H1 (cell line): ENCODE data around the gene KIF26B. TPM values are rescaled to one million over a fixed set of nuclear protein-coding genes. Genes with fewer than 3 reads are reported as not detected.

Experiments used
- CTCF ChIA-PET: fragments of 300-600 bp; sonication (Branson Sonifier 250); formaldehyde crosslinking; loops from one replicate; lab custom pipeline; 2021; ENCODE audit not compliant: partially characterized antibody; lab: Charles Lee
- POLR2A ChIA-PET: fragments of 300-600 bp; sonication (Branson Sonifier 250); formaldehyde crosslinking; loops from one replicate; lab custom pipeline; 2021; ENCODE audit warnings: inconsistent platforms; ENCODE audit not compliant: partially characterized antibody; lab: Charles Lee
- DNase-seq, 2 experiments: peaks; one replicate each; pipeline versions ENCODE4 v3.0.0 to v3.0.0-alpha.2; 2010 to 2022; ENCODE audit warnings: low spot score in 2 of 2, low read depth in 1 of 2, mixed read lengths in 1 of 2
- FAIRE-seq: peaks from 2 replicates; lab custom pipeline; 2011; peaks lifted over from hg19 to GRCh38; lab: Jason Lieb, UNC
- H2AFZ ChIP-seq: 2 replicates; pipeline ENCODE4 v1.8.1; 2012; ENCODE audit warnings: low read length, inconsistent platforms
- H2AK5ac ChIP-seq: 2 replicates; pipeline ENCODE4 v1.6.1; 2013; ENCODE audit warnings: low read depth, low read length
- H2BK120ac ChIP-seq: replicated peaks from 2 replicates; pipeline ENCODE3; 2013; ENCODE audit warnings: low read depth, low read length, inconsistent platforms
- H2BK12ac ChIP-seq: 2 replicates; pipeline ENCODE4 v1.6.1; 2013; ENCODE audit warnings: low read depth, low read length
- H2BK15ac ChIP-seq: 2 replicates; pipeline ENCODE4 v1.6.1; 2013; ENCODE audit warnings: low read length
- H2BK20ac ChIP-seq: 2 replicates; pipeline ENCODE4 v1.6.1; 2013; ENCODE audit warnings: low read length
- H2BK5ac ChIP-seq: 2 replicates; pipeline ENCODE4 v1.6.1; 2013; ENCODE audit warnings: low read depth, low read length
- H3K14ac ChIP-seq: 2 replicates; pipeline ENCODE4 v1.6.1; 2013; ENCODE audit warnings: inconsistent platforms; ENCODE audit not compliant: insufficient read length
- H3K18ac ChIP-seq: 2 replicates; pipeline ENCODE4 v1.6.1; 2013; ENCODE audit warnings: low read length; ENCODE audit errors: extremely low read depth
- H3K23ac ChIP-seq: 2 replicates; pipeline ENCODE4 v1.6.1; 2013; ENCODE audit warnings: inconsistent platforms; ENCODE audit not compliant: insufficient read length
- H3K23me2 ChIP-seq: 2 replicates; pipeline ENCODE4 v1.6.1; 2013; ENCODE audit warnings: low read depth, low read length
- H3K27ac ChIP-seq: 2 replicates; pipeline ENCODE4 v1.6.1; 2011; ENCODE audit warnings: low read depth, low read length, inconsistent platforms
- H3K27me3 ChIP-seq, 4 experiments: replicated peaks in 1 of 4; 1 replicate in 1 of 4; 2 replicates in 3 of 4; pipeline versions ENCODE4 v1.6.1 to v1.8.1; 2011 to 2013; ENCODE audit warnings: low read length in 3 of 4, mild to moderate bottlenecking in 3 of 4, inconsistent platforms in 2 of 4, mixed read lengths in 2 of 4, moderate library complexity in 1 of 4; ENCODE audit not compliant: control insufficient read depth in 3 of 4, insufficient read depth in 3 of 4; ENCODE audit errors: extremely low read depth in 1 of 4
- H3K36me3 ChIP-seq, 4 experiments: 2 replicates each; pipeline versions ENCODE4 v1.6.1 to v1.8.1; 2011 to 2013; ENCODE audit warnings: mild to moderate bottlenecking in 4 of 4, low read length in 3 of 4, moderate library complexity in 2 of 4, control low read depth in 1 of 4, inconsistent platforms in 1 of 4; ENCODE audit not compliant: insufficient read depth in 4 of 4, control insufficient read depth in 2 of 4
- H3K4ac ChIP-seq: replicated peaks from 2 replicates; pipeline ENCODE3; 2013; ENCODE audit warnings: low read length, low read depth, mixed read lengths, inconsistent platforms; ENCODE audit not compliant: insufficient read length
- H3K4me1 ChIP-seq, 4 experiments: replicated peaks in 1 of 4; 1 replicate in 1 of 4; 2 replicates in 3 of 4; pipeline versions ENCODE4 v1.6.1 to v1.8.1; 2011 to 2013; ENCODE audit warnings: low read length in 3 of 4, inconsistent platforms in 2 of 4, mixed read lengths in 1 of 4; ENCODE audit not compliant: insufficient read depth in 4 of 4, control insufficient read depth in 3 of 4
- H3K4me2 ChIP-seq, 2 experiments: 2 replicates each; pipeline versions ENCODE4 v1.6.1 to v1.8.1; 2011 to 2013; ENCODE audit warnings: low read depth in 2 of 2, low read length in 2 of 2, control low read depth in 1 of 2, inconsistent platforms in 1 of 2, mild to moderate bottlenecking in 1 of 2; ENCODE audit not compliant: insufficient read depth in 1 of 2
- H3K4me3 ChIP-seq, 4 experiments: fragments of 200-600, 300-600 bp in 1 of 4; sonication (generic), shearing (Covaris generic), sonication (Bioruptor Twin) in 1 of 4; 2 replicates each; pipeline versions ENCODE4 v1.5.1 to v1.8.1; 2011 to 2016; ENCODE audit warnings: low read length in 4 of 4, low read depth in 3 of 4, control low read depth in 2 of 4, inconsistent platforms in 2 of 4, mild to moderate bottlenecking in 2 of 4, mixed read lengths in 1 of 4, moderate library complexity in 1 of 4; ENCODE audit not compliant: insufficient read depth in 2 of 4; ENCODE audit errors: extremely low read depth in 1 of 4
- H3K56ac ChIP-seq: replicated peaks from 2 replicates; pipeline ENCODE3; 2013; ENCODE audit warnings: low read depth, mild to moderate bottlenecking, mixed read lengths, low read length, inconsistent platforms; ENCODE audit not compliant: insufficient read length
- H3K79me1 ChIP-seq: 2 replicates; pipeline ENCODE4 v1.6.1; 2013; ENCODE audit warnings: low read depth, low read length, control low read depth
- H3K79me2 ChIP-seq, 2 experiments: 2 replicates each; pipeline versions ENCODE4 v1.6.1 to v1.8.1; 2012 to 2013; ENCODE audit warnings: low read length in 2 of 2, mild to moderate bottlenecking in 2 of 2, inconsistent platforms in 1 of 2; ENCODE audit not compliant: insufficient read depth in 2 of 2, control insufficient read depth in 1 of 2
- H3K9ac ChIP-seq, 4 experiments: replicated peaks in 1 of 4; 1 replicate in 1 of 4; 2 replicates in 3 of 4; pipeline versions ENCODE4 v1.6.1 to v1.8.1; 2011 to 2013; ENCODE audit warnings: low read depth in 3 of 4, low read length in 3 of 4, control low read depth in 2 of 4, mild to moderate bottlenecking in 2 of 4, moderate library complexity in 2 of 4, inconsistent platforms in 1 of 4; ENCODE audit errors: extremely low read depth in 1 of 4
- H3K9me3 ChIP-seq, 2 experiments: 2 replicates each; pipeline versions ENCODE4 v1.6.1 to v1.8.1; 2012 to 2013; ENCODE audit warnings: mild to moderate bottlenecking in 2 of 2, moderate library complexity in 2 of 2, control low read depth in 1 of 2, inconsistent platforms in 1 of 2, low read depth in 1 of 2, low read length in 1 of 2, mixed read lengths in 1 of 2; ENCODE audit not compliant: insufficient read depth in 2 of 2
- H4K20me1 ChIP-seq, 2 experiments: replicated peaks in 1 of 2; 2 replicates each; pipeline versions ENCODE3 to v1.8.1; 2011 to 2013; ENCODE audit warnings: inconsistent platforms in 2 of 2, low read length in 2 of 2, mild to moderate bottlenecking in 1 of 2; ENCODE audit not compliant: insufficient read depth in 2 of 2, control insufficient read depth in 1 of 2
- H4K5ac ChIP-seq: 2 replicates; pipeline ENCODE4 v1.6.1; 2013; ENCODE audit warnings: low read length, low read depth, mixed read lengths, inconsistent platforms; ENCODE audit not compliant: insufficient read length
- H4K8ac ChIP-seq: 2 replicates; pipeline ENCODE4 v1.8.0; 2013; ENCODE audit warnings: mild to moderate bottlenecking, moderate library complexity, low read length, inconsistent platforms; ENCODE audit not compliant: insufficient read depth; ENCODE audit errors: extremely low read depth
- H4K91ac ChIP-seq: replicated peaks from 2 replicates; pipeline ENCODE3; 2013; ENCODE audit warnings: low read length, mixed read lengths, inconsistent platforms; ENCODE audit not compliant: insufficient read length
- BRCA1 ChIP-seq: IDR thresholded peaks from 2 replicates; pipeline ENCODE4 v1.6.1; 2012; ENCODE audit warnings: low read depth, low read length, improper control_type of control experiment
- CEBPB ChIP-seq: IDR thresholded peaks from 2 replicates; pipeline ENCODE4 v1.6.1; 2012; ENCODE audit warnings: low read depth, low read length
- POU5F1 ChIP-seq: IDR thresholded peaks from 2 replicates; pipeline ENCODE4 v1.6.1; 2011; ENCODE audit warnings: low read depth, mild to moderate bottlenecking, low read length, moderate library complexity
- RFX5 ChIP-seq: IDR thresholded peaks from 2 replicates; pipeline ENCODE4 v1.6.1; 2011; ENCODE audit warnings: low read depth, low read length, improper control_type of control experiment, borderline replicate concordance
- WGBS, 2 experiments: shearing (Covaris generic) in 1 of 2; methylation state at CpG; one replicate each; pipeline versions ENCODE4 v1.1.6 to v1.1.7; 2013 to 2015; ENCODE audit warnings: low lambda C conversion rate in 2 of 2, mixed read lengths in 2 of 2, inconsistent platforms in 1 of 2, low coverage in 1 of 2, missing lambda C conversion rate in 1 of 2; ENCODE audit not compliant: insufficient replicate concordance in 2 of 2, insufficient coverage in 1 of 2, insufficient read length in 1 of 2; ENCODE audit errors: extremely low coverage in 1 of 2, missing lambda C conversion rate in 1 of 2; 5-methylcytosine and 5-hydroxymethylcytosine counted together
- polyA plus RNA-seq, 7 experiments: library from polyadenylated mRNA; depleted of rRNA in 3 of 7; stranded (reverse) in 5 of 7; unstranded in 2 of 7; fragments of >200 nt in 5 of 7; fragments of 200-250 nt in 2 of 7; gene quantifications; 1 replicate in 5 of 7; 2 replicates in 1 of 7; 4 replicates in 1 of 7; pipeline versions ENCODE4 v1.2.1 to v1.2.3, GENCODE V29; 2011 to 2013; ENCODE audit warnings: missing spikeins in 2 of 7, mixed read lengths in 2 of 7
- total RNA-seq: library from RNA; stranded (reverse); fragmentation: NEBNext Ultra II Directional; extraction: Animal tissue kit (Norgen Biotek cat#: 25700); gene quantifications from 2 replicates; pipeline ENCODE4 v1.2.1, GENCODE V29; 2021

Gene KIF26B
- total and polyA plus RNA-seq, 2 of the 8 experiments (the other 6 are each of a cell fraction or from before 2014, with no cell fraction given) = 0.06 to 0.28 TPM

DNA sequence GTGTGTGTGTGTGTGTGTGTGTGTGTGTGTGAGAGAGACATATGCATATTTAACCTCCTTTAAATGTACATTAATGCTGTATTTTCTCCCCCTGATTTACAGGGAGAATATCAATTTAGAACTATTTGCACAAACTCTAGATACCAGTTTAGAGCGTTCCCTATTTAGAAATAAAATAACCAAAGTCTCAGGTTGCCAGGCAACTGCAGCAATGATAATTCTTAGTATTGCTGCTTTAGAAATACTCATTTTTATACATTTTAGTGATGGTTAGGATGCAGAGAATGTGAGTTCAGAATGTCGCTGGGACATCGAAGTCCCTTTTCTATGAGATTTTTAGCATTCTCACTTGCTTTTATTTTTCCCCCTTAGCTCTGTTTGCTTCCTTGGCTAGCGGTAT is 497.3 kb downstream of the KIF26B start:
- WGBS, 2 experiments = 89% methylated on average over 4 of the region's 4 CpGs; no CpG with 5 or more reads in 1 of the 2 experiments
- H3K27me3 ChIP-seq = no peaks in the 10 kb centered on the region
- ChIA-PET CTCF (interaction anchor here (0.7 kb wide), 1 partner anchor 652 kb away, joined by 3 read pairs; no protein-coding TSS in a partner anchor), POLR2A (no interaction called here)
- no peak overlapping the region for H3K14ac ChIP-seq
- no peak overlapping the region for H3K4me2 ChIP-seq
- H3K4me1 ChIP-seq = peaks cover under 1 to 3% (median 2%) of the 10 kb centered on the region in 4 experiments; a peak in 2 of 7 replicates
- H3K56ac ChIP-seq = no peak overlapping the region
- no peaks in the 10 kb centered on the region for H3K23me2 ChIP-seq
- H4K8ac ChIP-seq = no peak overlapping the region
- H3K18ac ChIP-seq = no peak overlapping the region
- H3K9ac ChIP-seq = no peak overlapping the region
- H3K9me3 ChIP-seq = peaks cover 4 to 8% of the 10 kb centered on the region in 2 experiments; a peak in 3 of 4 replicates
- no peaks in the 10 kb centered on the region for H3K79me2 ChIP-seq
- H2BK120ac ChIP-seq = no peak overlapping the region
- H2BK15ac ChIP-seq = no peak overlapping the region
- H3K27ac ChIP-seq = no peak overlapping the region
- no peaks in the 10 kb centered on the region for H3K36me3 ChIP-seq
- H3K23ac ChIP-seq = no peak overlapping the region
- no peaks in the 10 kb centered on the region for H3K79me1 ChIP-seq
- no peak for DNase-seq
- no peak overlapping the region for H2AK5ac ChIP-seq
- no peak for FAIRE-seq
- no peak overlapping the region for H4K5ac ChIP-seq
- no peak overlapping the region for H4K91ac ChIP-seq
- no peak for TF ChIP-seq RFX5
- TF ChIP-seq POU5F1 = no peak
- TF ChIP-seq CEBPB = no peak
- no peak for TF ChIP-seq BRCA1
- H2BK5ac ChIP-seq = no peak overlapping the region
- H2BK12ac ChIP-seq = no peak overlapping the region
- H3K4me3 ChIP-seq = no peak overlapping the region
- no peak overlapping the region for H2BK20ac ChIP-seq
- H4K20me1 ChIP-seq = no peaks in the 10 kb centered on the region
- no peak overlapping the region for H3K4ac ChIP-seq
- no peak overlapping the region for H2AFZ ChIP-seq
